H1 (cell line): ENCODE results near the gene TRPV6. TPM values are rescaled to one million over a fixed set of nuclear protein-coding genes. Genes with fewer than 3 reads are reported as not detected.

Source experiments
- BRCA1 ChIP-seq: IDR thresholded peaks from 2 replicates; pipeline ENCODE4 v1.6.1; 2012; ENCODE audit warnings: low read depth, low read length, improper control_type of control experiment
- EGR1 ChIP-seq: IDR thresholded peaks from 2 replicates; pipeline ENCODE4 v1.6.1; 2011; ENCODE audit warnings: low read depth, low read length, borderline replicate concordance
- GTF2F1 ChIP-seq: IDR thresholded peaks from 2 replicates; pipeline ENCODE4 v1.6.1; 2012; ENCODE audit warnings: low read depth, low read length, improper control_type of control experiment, borderline replicate concordance
- JUN ChIP-seq: IDR thresholded peaks from 2 replicates; pipeline ENCODE4 v1.6.1; 2011; ENCODE audit warnings: low read depth, mild to moderate bottlenecking, improper control_type of control experiment, low read length
- MAFK ChIP-seq: IDR thresholded peaks from 2 replicates; pipeline ENCODE4 v1.6.1; 2012; ENCODE audit warnings: low read depth, mild to moderate bottlenecking, improper control_type of control experiment, low read length
- MAX ChIP-seq: IDR thresholded peaks from 2 replicates; pipeline ENCODE4 v1.6.1; 2012; ENCODE audit warnings: inconsistent platforms
- POU5F1 ChIP-seq: IDR thresholded peaks from 2 replicates; pipeline ENCODE4 v1.6.1; 2011; ENCODE audit warnings: low read depth, mild to moderate bottlenecking, low read length, moderate library complexity
- SRF ChIP-seq: IDR thresholded peaks from 2 replicates; pipeline ENCODE4 v1.6.1; 2011; ENCODE audit warnings: mild to moderate bottlenecking, low read depth, low read length, moderate library complexity
- USF2 ChIP-seq: IDR thresholded peaks from 2 replicates; pipeline ENCODE4 v1.6.1; 2011; ENCODE audit warnings: low read length, improper control_type of control experiment
- polyA plus RNA-seq, 7 experiments: library from polyadenylated mRNA; depleted of rRNA in 3 of 7; stranded (reverse) in 5 of 7; unstranded in 2 of 7; fragments of >200 nt in 5 of 7; fragments of 200-250 nt in 2 of 7; gene quantifications; 1 replicate in 5 of 7; 2 replicates in 1 of 7; 4 replicates in 1 of 7; pipeline versions ENCODE4 v1.2.1 to v1.2.3, GENCODE V29; 2011 to 2013; ENCODE audit warnings: missing spikeins in 2 of 7, mixed read lengths in 2 of 7
- total RNA-seq: library from RNA; stranded (reverse); fragmentation: NEBNext Ultra II Directional; extraction: Animal tissue kit (Norgen Biotek cat#: 25700); gene quantifications from 2 replicates; pipeline ENCODE4 v1.2.1, GENCODE V29; 2021
- TF ChIP-seq, protein P1 (sequence below): fragments of 300-600 bp; sonication (generic); IDR thresholded peaks from 2 replicates; pipeline ENCODE4 v1.7.1; 2012; ENCODE audit warnings: low read length, moderate library complexity, mild to moderate bottlenecking, inconsistent platforms; ENCODE audit not compliant: insufficient replicate concordance

The TRPV6 gene
- total and polyA plus RNA-seq, 2 of the 8 experiments (the other 6 are each of a cell fraction or from before 2014, with no cell fraction given) = 0.52 to 1.1 TPM

- TF ChIP-seq SRF = no peak
- no peak for TF ChIP-seq EGR1
- no peak for TF ChIP-seq GTF2F1
- no peak for TF ChIP-seq MAFK
- no peak for TF ChIP-seq USF2
- TF ChIP-seq JUN = no peak
- TF ChIP-seq POU5F1 = no peak
- no peak for TF ChIP-seq MAX
- no peak for TF ChIP-seq BRCA1
- TF ChIP-seq, protein P1, sequence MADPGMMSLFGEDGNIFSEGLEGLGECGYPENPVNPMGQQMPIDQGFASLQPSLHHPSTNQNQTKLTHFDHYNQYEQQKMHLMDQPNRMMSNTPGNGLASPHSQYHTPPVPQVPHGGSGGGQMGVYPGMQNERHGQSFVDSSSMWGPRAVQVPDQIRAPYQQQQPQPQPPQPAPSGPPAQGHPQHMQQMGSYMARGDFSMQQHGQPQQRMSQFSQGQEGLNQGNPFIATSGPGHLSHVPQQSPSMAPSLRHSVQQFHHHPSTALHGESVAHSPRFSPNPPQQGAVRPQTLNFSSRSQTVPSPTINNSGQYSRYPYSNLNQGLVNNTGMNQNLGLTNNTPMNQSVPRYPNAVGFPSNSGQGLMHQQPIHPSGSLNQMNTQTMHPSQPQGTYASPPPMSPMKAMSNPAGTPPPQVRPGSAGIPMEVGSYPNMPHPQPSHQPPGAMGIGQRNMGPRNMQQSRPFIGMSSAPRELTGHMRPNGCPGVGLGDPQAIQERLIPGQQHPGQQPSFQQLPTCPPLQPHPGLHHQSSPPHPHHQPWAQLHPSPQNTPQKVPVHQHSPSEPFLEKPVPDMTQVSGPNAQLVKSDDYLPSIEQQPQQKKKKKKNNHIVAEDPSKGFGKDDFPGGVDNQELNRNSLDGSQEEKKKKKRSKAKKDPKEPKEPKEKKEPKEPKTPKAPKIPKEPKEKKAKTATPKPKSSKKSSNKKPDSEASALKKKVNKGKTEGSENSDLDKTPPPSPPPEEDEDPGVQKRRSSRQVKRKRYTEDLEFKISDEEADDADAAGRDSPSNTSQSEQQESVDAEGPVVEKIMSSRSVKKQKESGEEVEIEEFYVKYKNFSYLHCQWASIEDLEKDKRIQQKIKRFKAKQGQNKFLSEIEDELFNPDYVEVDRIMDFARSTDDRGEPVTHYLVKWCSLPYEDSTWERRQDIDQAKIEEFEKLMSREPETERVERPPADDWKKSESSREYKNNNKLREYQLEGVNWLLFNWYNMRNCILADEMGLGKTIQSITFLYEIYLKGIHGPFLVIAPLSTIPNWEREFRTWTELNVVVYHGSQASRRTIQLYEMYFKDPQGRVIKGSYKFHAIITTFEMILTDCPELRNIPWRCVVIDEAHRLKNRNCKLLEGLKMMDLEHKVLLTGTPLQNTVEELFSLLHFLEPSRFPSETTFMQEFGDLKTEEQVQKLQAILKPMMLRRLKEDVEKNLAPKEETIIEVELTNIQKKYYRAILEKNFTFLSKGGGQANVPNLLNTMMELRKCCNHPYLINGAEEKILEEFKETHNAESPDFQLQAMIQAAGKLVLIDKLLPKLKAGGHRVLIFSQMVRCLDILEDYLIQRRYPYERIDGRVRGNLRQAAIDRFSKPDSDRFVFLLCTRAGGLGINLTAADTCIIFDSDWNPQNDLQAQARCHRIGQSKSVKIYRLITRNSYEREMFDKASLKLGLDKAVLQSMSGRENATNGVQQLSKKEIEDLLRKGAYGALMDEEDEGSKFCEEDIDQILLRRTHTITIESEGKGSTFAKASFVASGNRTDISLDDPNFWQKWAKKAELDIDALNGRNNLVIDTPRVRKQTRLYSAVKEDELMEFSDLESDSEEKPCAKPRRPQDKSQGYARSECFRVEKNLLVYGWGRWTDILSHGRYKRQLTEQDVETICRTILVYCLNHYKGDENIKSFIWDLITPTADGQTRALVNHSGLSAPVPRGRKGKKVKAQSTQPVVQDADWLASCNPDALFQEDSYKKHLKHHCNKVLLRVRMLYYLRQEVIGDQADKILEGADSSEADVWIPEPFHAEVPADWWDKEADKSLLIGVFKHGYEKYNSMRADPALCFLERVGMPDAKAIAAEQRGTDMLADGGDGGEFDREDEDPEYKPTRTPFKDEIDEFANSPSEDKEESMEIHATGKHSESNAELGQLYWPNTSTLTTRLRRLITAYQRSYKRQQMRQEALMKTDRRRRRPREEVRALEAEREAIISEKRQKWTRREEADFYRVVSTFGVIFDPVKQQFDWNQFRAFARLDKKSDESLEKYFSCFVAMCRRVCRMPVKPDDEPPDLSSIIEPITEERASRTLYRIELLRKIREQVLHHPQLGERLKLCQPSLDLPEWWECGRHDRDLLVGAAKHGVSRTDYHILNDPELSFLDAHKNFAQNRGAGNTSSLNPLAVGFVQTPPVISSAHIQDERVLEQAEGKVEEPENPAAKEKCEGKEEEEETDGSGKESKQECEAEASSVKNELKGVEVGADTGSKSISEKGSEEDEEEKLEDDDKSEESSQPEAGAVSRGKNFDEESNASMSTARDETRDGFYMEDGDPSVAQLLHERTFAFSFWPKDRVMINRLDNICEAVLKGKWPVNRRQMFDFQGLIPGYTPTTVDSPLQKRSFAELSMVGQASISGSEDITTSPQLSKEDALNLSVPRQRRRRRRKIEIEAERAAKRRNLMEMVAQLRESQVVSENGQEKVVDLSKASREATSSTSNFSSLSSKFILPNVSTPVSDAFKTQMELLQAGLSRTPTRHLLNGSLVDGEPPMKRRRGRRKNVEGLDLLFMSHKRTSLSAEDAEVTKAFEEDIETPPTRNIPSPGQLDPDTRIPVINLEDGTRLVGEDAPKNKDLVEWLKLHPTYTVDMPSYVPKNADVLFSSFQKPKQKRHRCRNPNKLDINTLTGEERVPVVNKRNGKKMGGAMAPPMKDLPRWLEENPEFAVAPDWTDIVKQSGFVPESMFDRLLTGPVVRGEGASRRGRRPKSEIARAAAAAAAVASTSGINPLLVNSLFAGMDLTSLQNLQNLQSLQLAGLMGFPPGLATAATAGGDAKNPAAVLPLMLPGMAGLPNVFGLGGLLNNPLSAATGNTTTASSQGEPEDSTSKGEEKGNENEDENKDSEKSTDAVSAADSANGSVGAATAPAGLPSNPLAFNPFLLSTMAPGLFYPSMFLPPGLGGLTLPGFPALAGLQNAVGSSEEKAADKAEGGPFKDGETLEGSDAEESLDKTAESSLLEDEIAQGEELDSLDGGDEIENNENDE = no peak
Measured at GRCh38 chr7:142870566-142871259, 14.8 kb downstream of the TRPV6 start (continued).
